Measurements from ENCODE around the gene IGF2BP2. TPM values are rescaled to one million over a fixed set of nuclear protein-coding genes. Genes with fewer than 3 reads are reported as not detected.
A peak's percentile ranks its signal among the peaks of the same experiment; 100 is the strongest.

IGF2BP2 gene
- total RNA-seq, 2 donors from 2014 or later = 143 to 162 TPM

- H3K9ac ChIP-seq (ENCODE audit: extremely low read depth, low read length, poor library complexity, severe bottlenecking) = no peak overlapping the region
- H3K4me1 ChIP-seq (ENCODE audit: control insufficient read depth, insufficient read depth, low read length) = peaks cover 12% of the 10 kb centered on the region
- H3K9me3 ChIP-seq (ENCODE audit: control insufficient read depth, low read length) = peaks cover 26% of the 10 kb centered on the region
- peaks cover 22% of the 10 kb centered on the region for H3K9me3 Mint-ChIP-seq
- no peak overlapping the region for H3K4me3 Mint-ChIP-seq
- 50 to 100% methylated on average over 1 of the region's 1 CpG for WGBS, 2 experiments (ENCODE audit: insufficient coverage in 1 of 2, insufficient read length in 1 of 2)
- DNase-seq = no peak
- no peak overlapping the region for H3K27ac Mint-ChIP-seq
- TF ChIP-seq, protein P1, sequence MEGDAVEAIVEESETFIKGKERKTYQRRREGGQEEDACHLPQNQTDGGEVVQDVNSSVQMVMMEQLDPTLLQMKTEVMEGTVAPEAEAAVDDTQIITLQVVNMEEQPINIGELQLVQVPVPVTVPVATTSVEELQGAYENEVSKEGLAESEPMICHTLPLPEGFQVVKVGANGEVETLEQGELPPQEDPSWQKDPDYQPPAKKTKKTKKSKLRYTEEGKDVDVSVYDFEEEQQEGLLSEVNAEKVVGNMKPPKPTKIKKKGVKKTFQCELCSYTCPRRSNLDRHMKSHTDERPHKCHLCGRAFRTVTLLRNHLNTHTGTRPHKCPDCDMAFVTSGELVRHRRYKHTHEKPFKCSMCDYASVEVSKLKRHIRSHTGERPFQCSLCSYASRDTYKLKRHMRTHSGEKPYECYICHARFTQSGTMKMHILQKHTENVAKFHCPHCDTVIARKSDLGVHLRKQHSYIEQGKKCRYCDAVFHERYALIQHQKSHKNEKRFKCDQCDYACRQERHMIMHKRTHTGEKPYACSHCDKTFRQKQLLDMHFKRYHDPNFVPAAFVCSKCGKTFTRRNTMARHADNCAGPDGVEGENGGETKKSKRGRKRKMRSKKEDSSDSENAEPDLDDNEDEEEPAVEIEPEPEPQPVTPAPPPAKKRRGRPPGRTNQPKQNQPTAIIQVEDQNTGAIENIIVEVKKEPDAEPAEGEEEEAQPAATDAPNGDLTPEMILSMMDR (conservative IDR thresholded peaks at IDR 0.05) = no peak
- no peaks in the 10 kb centered on the region for H3K27me3 Mint-ChIP-seq (ENCODE audit: insufficient read depth)
- H3K27ac ChIP-seq (ENCODE audit: low read depth, low read length) = no peak overlapping the region
- no peaks in the 10 kb centered on the region for H3K27me3 ChIP-seq (ENCODE audit: control insufficient read depth, insufficient read depth, low read length, poor library complexity, severe bottlenecking)
- H3K36me3 Mint-ChIP-seq (ENCODE audit: low read depth) = peaks cover 34% of the 10 kb centered on the region
- H3K4me3 ChIP-seq (ENCODE audit: low read length) = peak overlapping the region; percentile 6
- H3K36me3 ChIP-seq (ENCODE audit: control insufficient read depth, insufficient read depth, low read length) = peaks cover 26% of the 10 kb centered on the region
- peaks cover 61% of the 10 kb centered on the region for H3K4me1 Mint-ChIP-seq
These were observed 65.9 kb downstream of the IGF2BP2 start for GRCh38 chr3:185758912-185759311.

GRCh38 chr3:185757176-185757575 lies 67.7 kb downstream of the IGF2BP2 start:
- 93% methylated on average over 2 of the region's 2 CpGs; no CpG with 5 or more reads in 1 of the 2 experiments for WGBS, 2 experiments (ENCODE audit: insufficient coverage in 1 of 2, insufficient read length in 1 of 2)
- Mint-ChIP-seq H3K9me3 (peaks cover 22% of the 10 kb centered on the region), H3K4me1 (peaks cover 56% of the 10 kb centered on the region), H3K27me3 (ENCODE audit: insufficient read depth) (no peaks in the 10 kb centered on the region), H3K4me3 (no peak overlapping the region), H3K36me3 (ENCODE audit: low read depth) (peaks cover 44% of the 10 kb centered on the region), H3K27ac (no peak overlapping the region)
- Histone ChIP-seq H3K9ac (ENCODE audit: extremely low read depth, low read length, poor library complexity, severe bottlenecking) (no peak overlapping the region), H3K27me3 (ENCODE audit: control insufficient read depth, insufficient read depth, low read length, poor library complexity, severe bottlenecking) (no peaks in the 10 kb centered on the region), H3K4me3 (ENCODE audit: low read length) (peak overlapping the region; percentile 28), H3K27ac (ENCODE audit: low read depth, low read length) (no peak overlapping the region), H3K36me3 (ENCODE audit: control insufficient read depth, insufficient read depth, low read length) (peaks cover 40% of the 10 kb centered on the region), H3K4me1 (ENCODE audit: control insufficient read depth, insufficient read depth, low read length) (peaks cover 12% of the 10 kb centered on the region), H3K9me3 (ENCODE audit: control insufficient read depth, low read length) (peaks cover 26% of the 10 kb centered on the region)
- DNase-seq = no peak
- TF ChIP-seq, protein P1 (conservative IDR thresholded peaks at IDR 0.05) = no peak

DNA sequence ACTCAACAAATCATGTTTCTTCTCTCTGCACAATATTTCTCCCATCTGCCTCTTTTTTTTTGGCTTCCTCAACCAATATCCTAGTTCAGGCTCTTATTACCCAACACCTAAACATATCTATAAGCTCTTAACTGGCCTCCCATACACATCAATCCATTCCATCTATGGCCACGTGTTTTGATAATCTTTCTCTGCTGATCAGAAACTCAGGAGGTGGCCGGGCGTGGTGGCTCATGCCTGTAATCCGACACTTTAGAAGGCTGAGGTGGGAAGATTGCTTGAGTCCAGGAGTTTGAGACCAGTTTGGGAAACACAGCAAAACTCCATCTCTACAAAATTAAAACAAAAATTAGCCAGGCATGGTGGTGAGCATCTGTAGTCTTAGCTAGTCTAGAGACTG lies 68.4 kb downstream of the IGF2BP2 start:
- Mint-ChIP-seq H3K27ac (no peak overlapping the region), H3K9me3 (peaks cover 22% of the 10 kb centered on the region), H3K27me3 (ENCODE audit: insufficient read depth) (no peaks in the 10 kb centered on the region), H3K4me3 (no peak overlapping the region), H3K36me3 (ENCODE audit: low read depth) (peaks cover 48% of the 10 kb centered on the region), H3K4me1 (peaks cover 51% of the 10 kb centered on the region)
- H3K9ac ChIP-seq (ENCODE audit: extremely low read depth, low read length, poor library complexity, severe bottlenecking) = no peak overlapping the region
- no peak overlapping the region for H3K4me3 ChIP-seq (ENCODE audit: low read length)
- DNase-seq = peak; percentile 26
- TF ChIP-seq, protein P1 (conservative IDR thresholded peaks at IDR 0.05) = no peak
- H3K4me1 ChIP-seq (ENCODE audit: control insufficient read depth, insufficient read depth, low read length) = peaks cover 8% of the 10 kb centered on the region
- no peak overlapping the region for H3K27ac ChIP-seq (ENCODE audit: low read depth, low read length)
- peaks cover 42% of the 10 kb centered on the region for H3K36me3 ChIP-seq (ENCODE audit: control insufficient read depth, insufficient read depth, low read length)
- H3K27me3 ChIP-seq (ENCODE audit: control insufficient read depth, insufficient read depth, low read length, poor library complexity, severe bottlenecking) = no peaks in the 10 kb centered on the region
- WGBS, 2 experiments (ENCODE audit: insufficient coverage in 1 of 2, insufficient read length in 1 of 2) = 96% methylated on average over 4 of the region's 4 CpGs; no CpG with 5 or more reads in 1 of the 2 experiments
- H3K9me3 ChIP-seq (ENCODE audit: control insufficient read depth, low read length) = peaks cover 26% of the 10 kb centered on the region

Measured in endodermal cell (in vitro differentiated cells).